ENCODE results near the gene DSCAM. TPM values are rescaled to one million over a fixed set of nuclear protein-coding genes. Genes with fewer than 3 reads are reported as not detected.

The DSCAM gene
- total RNA-seq, 1 donor: not detected

DNA sequence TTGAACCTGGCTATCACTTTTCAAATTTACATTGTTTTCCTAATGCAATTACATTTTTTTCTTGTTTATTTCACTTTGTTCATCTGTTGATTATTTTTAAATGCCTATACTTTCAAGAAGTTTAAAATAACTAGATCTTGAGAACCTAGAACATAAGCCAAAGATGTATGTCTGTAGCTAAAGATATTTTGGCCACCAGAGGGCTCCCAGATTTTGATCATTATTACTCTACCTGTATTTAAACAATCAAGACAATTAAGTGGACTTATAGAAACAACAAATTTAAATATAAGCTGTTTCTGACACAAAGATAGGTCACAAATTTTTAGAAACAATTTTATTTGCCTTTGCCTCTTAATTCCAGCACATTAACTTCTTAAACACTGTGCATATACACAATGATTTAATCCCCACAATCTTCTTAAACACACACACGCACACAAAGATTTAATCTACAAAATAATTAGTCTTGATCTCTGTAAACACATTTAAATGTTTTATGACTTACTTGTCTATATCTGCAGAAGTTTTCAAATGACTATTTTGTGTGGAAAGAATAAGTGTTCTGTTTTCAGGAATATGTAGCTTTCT, 380.0 kb downstream of the DSCAM start:
- DNase-seq (ENCODE audit: low read depth): no peak
- no peak overlapping the region for H3K4me3 ChIP-seq (ENCODE audit: low read depth, low read length)
- TF ChIP-seq CTCF (IDR thresholded peaks at IDR 0.05; ENCODE audit: insufficient read depth, low read length): no peak

DNA sequence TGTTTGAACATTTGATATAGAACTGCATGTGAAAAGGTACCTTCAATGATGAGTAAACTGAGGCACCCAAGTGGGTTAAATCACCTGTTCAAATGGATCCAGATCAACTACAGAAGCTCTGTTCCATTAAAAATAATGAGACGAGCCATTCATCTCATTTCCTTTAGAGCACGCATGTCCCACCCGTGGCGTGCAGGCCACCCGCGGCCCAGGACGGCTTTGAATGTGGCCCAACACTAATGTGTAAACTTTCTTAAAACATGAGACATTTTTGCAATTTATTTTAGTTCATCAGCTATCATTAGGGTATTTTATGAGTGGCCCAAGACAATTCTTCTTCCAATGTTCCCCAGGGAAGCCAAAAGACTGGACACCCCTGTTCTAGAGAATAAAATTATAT, 381.6 kb downstream of the DSCAM start:
- no peak overlapping the region for H3K4me3 ChIP-seq (ENCODE audit: low read depth, low read length)
- no peak for TF ChIP-seq CTCF (IDR thresholded peaks at IDR 0.05; ENCODE audit: insufficient read depth, low read length)
- no peak for DNase-seq (ENCODE audit: low read depth)

- no peak overlapping the region for H3K4me3 ChIP-seq (ENCODE audit: low read depth, low read length)
- no peak for DNase-seq (ENCODE audit: low read depth)
- no peak for TF ChIP-seq CTCF (IDR thresholded peaks at IDR 0.05; ENCODE audit: insufficient read depth, low read length)
Measured at GRCh38 chr21:40463176-40463575, 383.8 kb downstream of the DSCAM start.

- no peak overlapping the region for H3K4me3 ChIP-seq (ENCODE audit: low read depth, low read length)
- no peak for DNase-seq (ENCODE audit: low read depth)
- no peak for TF ChIP-seq CTCF (IDR thresholded peaks at IDR 0.05; ENCODE audit: insufficient read depth, low read length)
Measured at GRCh38 chr21:40461008-40461407, 385.9 kb downstream of the DSCAM start.

DNA sequence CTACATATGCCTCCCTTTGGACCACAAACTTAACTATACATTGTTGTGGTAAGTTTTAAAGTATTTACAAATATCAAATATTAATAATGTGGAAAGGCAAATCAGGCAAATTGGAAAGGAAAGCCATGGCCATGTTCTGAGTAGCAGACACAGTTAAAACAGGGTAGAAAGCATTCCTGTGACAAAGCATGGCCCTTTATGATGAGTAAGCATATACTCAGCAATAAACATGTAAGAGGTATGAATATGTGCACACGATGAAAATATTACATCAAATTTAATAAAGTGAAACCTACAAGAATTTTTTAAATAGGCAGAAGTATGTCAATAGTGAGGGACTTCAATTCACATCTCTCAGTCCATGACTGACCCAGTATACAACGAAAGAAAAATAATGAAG, 389.2 kb downstream of the DSCAM start:
- no peak for TF ChIP-seq CTCF (IDR thresholded peaks at IDR 0.05; ENCODE audit: insufficient read depth, low read length)
- no peak for DNase-seq (ENCODE audit: low read depth)
- H3K4me3 ChIP-seq (ENCODE audit: low read depth, low read length): no peak overlapping the region

GRCh38 chr21:40454057-40454456, 392.9 kb downstream of the DSCAM start:
- DNase-seq (ENCODE audit: low read depth): no peak
- H3K4me3 ChIP-seq (ENCODE audit: low read depth, low read length): no peak overlapping the region
- no peak for TF ChIP-seq CTCF (IDR thresholded peaks at IDR 0.05; ENCODE audit: insufficient read depth, low read length)

DNA sequence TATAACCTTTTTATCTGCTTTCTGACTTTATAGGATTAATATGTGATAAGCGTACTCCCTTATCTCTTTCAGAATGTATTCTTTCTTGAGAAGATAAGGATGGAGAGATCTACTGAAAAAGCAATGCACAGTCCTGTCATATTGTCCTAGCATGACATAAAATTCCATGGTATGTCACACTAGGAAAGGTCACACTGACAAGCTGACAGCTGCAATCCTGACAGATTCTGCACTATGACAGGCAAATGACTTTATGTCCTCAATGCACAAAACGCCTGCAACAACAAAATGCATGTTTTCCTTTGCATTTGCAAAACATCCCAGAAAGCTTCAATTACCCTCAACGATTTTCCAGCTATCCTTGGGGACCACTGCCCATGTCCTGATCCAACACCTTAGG, 393.8 kb downstream of the DSCAM start:
- no peak for DNase-seq (ENCODE audit: low read depth)
- no peak for TF ChIP-seq CTCF (IDR thresholded peaks at IDR 0.05; ENCODE audit: insufficient read depth, low read length)
- H3K4me3 ChIP-seq (ENCODE audit: low read depth, low read length): no peak overlapping the region
